Effector memory CD4-positive, alpha-beta T cell (primary cell): Measurements from ENCODE around the gene INTS11.

Experiments
- DNase-seq, 3 donors: peaks; one replicate each; pipeline ENCODE4 v3.0.0-alpha.2; 2020
- H3K27ac ChIP-seq: 2 replicates; pipeline ENCODE4 v1.7.0; 2013; ENCODE audit warnings: mild to moderate bottlenecking, low read length, moderate library complexity; ENCODE audit not compliant: insufficient read depth, poor library complexity, severe bottlenecking
- H3K27me3 ChIP-seq: replicated peaks from 2 replicates; pipeline ENCODE4 v1.7.0; 2013; ENCODE audit warnings: mild to moderate bottlenecking, low read length; ENCODE audit not compliant: insufficient read depth, control insufficient read depth, poor library complexity, severe bottlenecking
- H3K36me3 ChIP-seq: 2 replicates; pipeline ENCODE4 v1.7.0; 2013; ENCODE audit warnings: mild to moderate bottlenecking, low read length, moderate library complexity; ENCODE audit not compliant: control insufficient read depth, insufficient read depth
- H3K4me1 ChIP-seq: 2 replicates; pipeline ENCODE4 v1.7.0; 2013; ENCODE audit warnings: low read length, mild to moderate bottlenecking; ENCODE audit not compliant: control insufficient read depth, insufficient read depth, poor library complexity, severe bottlenecking
- H3K4me3 ChIP-seq: 2 replicates; pipeline ENCODE4 v1.7.0; 2013; ENCODE audit warnings: low read length, low read depth, mild to moderate bottlenecking; ENCODE audit not compliant: insufficient read depth, poor library complexity, severe bottlenecking
- H3K9me3 ChIP-seq: 2 replicates; pipeline ENCODE4 v1.7.0; 2013; ENCODE audit warnings: mild to moderate bottlenecking, low read length, moderate library complexity; ENCODE audit not compliant: control insufficient read depth

Gene INTS11

GRCh38 chr1:1334835-1335234, 10.4 kb upstream of the INTS11 start:
- Histone ChIP-seq H3K36me3 (peaks cover 7% of the 10 kb centered on the region), H3K27me3 (no peaks in the 10 kb centered on the region), H3K27ac (no peak overlapping the region), H3K4me3 (no peak overlapping the region), H3K9me3 (no peaks in the 10 kb centered on the region), H3K4me1 (peaks cover 3% of the 10 kb centered on the region)
- no peak for DNase-seq

GRCh38 chr1:1333551-1334241, 9.2 kb upstream of the INTS11 start:
- peaks cover 3% of the 10 kb centered on the region for H3K36me3 ChIP-seq
- no peak for DNase-seq
- H3K9me3 ChIP-seq = no peaks in the 10 kb centered on the region
- no peak overlapping the region for H3K4me3 ChIP-seq
- H3K4me1 ChIP-seq = peaks cover 3% of the 10 kb centered on the region
- H3K27ac ChIP-seq = no peak overlapping the region
- no peaks in the 10 kb centered on the region for H3K27me3 ChIP-seq

GRCh38 chr1:1332774-1333480, 8.5 kb upstream of the INTS11 start:
- peaks cover 3% of the 10 kb centered on the region for H3K4me1 ChIP-seq
- H3K9me3 ChIP-seq = no peaks in the 10 kb centered on the region
- no peak overlapping the region for H3K4me3 ChIP-seq
- no peak overlapping the region for H3K27ac ChIP-seq
- peaks cover 10% of the 10 kb centered on the region for H3K36me3 ChIP-seq
- no peaks in the 10 kb centered on the region for H3K27me3 ChIP-seq
- DNase-seq = no peak

- DNase-seq = no peak
- H3K9me3 ChIP-seq = no peaks in the 10 kb centered on the region
- no peaks in the 10 kb centered on the region for H3K27me3 ChIP-seq
- no peak overlapping the region for H3K27ac ChIP-seq
- no peak overlapping the region for H3K4me3 ChIP-seq
- peaks cover 15% of the 10 kb centered on the region for H3K36me3 ChIP-seq
- peaks cover 3% of the 10 kb centered on the region for H3K4me1 ChIP-seq
Observed at GRCh38 chr1:1332031-1332755, 7.7 kb upstream of the INTS11 start.

- H3K36me3 ChIP-seq = peaks cover 17% of the 10 kb centered on the region
- H3K4me1 ChIP-seq = peaks cover 5% of the 10 kb centered on the region
- DNase-seq = no peak
- no peaks in the 10 kb centered on the region for H3K9me3 ChIP-seq
- H3K4me3 ChIP-seq = no peak within 1 kb of the TSS
- no peak within 1 kb of the TSS for H3K27ac ChIP-seq
- H3K27me3 ChIP-seq = no peaks in the 10 kb centered on the region
Observed at GRCh38 chr1:1331068-1331965, 6.9 kb upstream of the INTS11 start, which contains the start of gene TAS1R3. TAS1R3 (plus strand) TSS chr1:1331280; CDS start chr1:1331346, 66 bp downstream.

GRCh38 chr1:1330366-1331067, 6.1 kb upstream of the INTS11 start:
- no peak overlapping the region for H3K27ac ChIP-seq
- H3K4me3 ChIP-seq = no peak overlapping the region
- H3K36me3 ChIP-seq = peaks cover 17% of the 10 kb centered on the region
- peaks cover 13% of the 10 kb centered on the region for H3K4me1 ChIP-seq
- no peaks in the 10 kb centered on the region for H3K9me3 ChIP-seq
- no peaks in the 10 kb centered on the region for H3K27me3 ChIP-seq
- no peak for DNase-seq

- Histone ChIP-seq H3K36me3 (peaks cover 17% of the 10 kb centered on the region), H3K27me3 (no peaks in the 10 kb centered on the region), H3K4me3 (no peak overlapping the region), H3K4me1 (peaks cover 20% of the 10 kb centered on the region), H3K27ac (no peak overlapping the region), H3K9me3 (no peaks in the 10 kb centered on the region)
- DNase-seq = no peak
Observed at GRCh38 chr1:1329304-1330210, 5.1 kb upstream of the INTS11 start.

GRCh38 chr1:1328254-1328653, 3.8 kb upstream of the INTS11 start:
- Histone ChIP-seq H3K9me3 (no peaks in the 10 kb centered on the region), H3K27me3 (no peaks in the 10 kb centered on the region), H3K4me1 (peaks cover 24% of the 10 kb centered on the region), H3K27ac (no peak overlapping the region), H3K4me3 (no peak overlapping the region), H3K36me3 (peaks cover 17% of the 10 kb centered on the region)
- no peak for DNase-seq
